OCI-LY3 (cell line): ENCODE measurements around the gene DMAC2.

Experiments used
- H2AFZ ChIP-seq: fragments of 200-600, 300-600 bp; shearing (Covaris generic); 2 replicates; pipeline ENCODE4 v1.6.0; 2014; ENCODE audit warnings: antibody characterized with exemption, low read depth, low read length
- H3K27ac ChIP-seq: fragments of 200-600, 300-600 bp; sonication (generic); 2 replicates; pipeline ENCODE4 v1.5.1; 2014; ENCODE audit warnings: mild to moderate bottlenecking, low read length, moderate library complexity, mixed read lengths
- H3K27me3 ChIP-seq: fragments of 200-600, 300-600 bp; sonication (generic); 2 replicates; pipeline ENCODE4 v1.6.1; 2014; ENCODE audit warnings: low read depth, low read length, mixed read lengths
- H3K36me3 ChIP-seq: fragments of 200-600, 300-600 bp; sonication (generic); replicated peaks from 2 replicates; pipeline ENCODE3; 2014; ENCODE audit warnings: low read depth, low read length, mixed read lengths
- H3K4me1 ChIP-seq: fragments of 300-600, 200-600 bp; sonication (generic); 2 replicates; pipeline ENCODE4 v1.6.1; 2014; ENCODE audit warnings: low read length, mixed read lengths
- H3K4me2 ChIP-seq: fragments of 200-600, 300-600 bp; sonication (generic); 2 replicates; pipeline ENCODE4 v1.6.1; 2014; ENCODE audit warnings: low read length, mixed read lengths
- H3K4me3 ChIP-seq: fragments of 300-600, 200-600 bp; sonication (generic); 2 replicates; pipeline ENCODE4 v1.5.1; 2014; ENCODE audit warnings: antibody characterized with exemption, mild to moderate bottlenecking, low read length, moderate library complexity
- H3K79me2 ChIP-seq: fragments of 300-600, 200-600 bp; shearing (Covaris generic); 2 replicates; pipeline ENCODE4 v1.6.1; 2014; ENCODE audit warnings: mild to moderate bottlenecking, low read length, mixed read lengths
- H3K9ac ChIP-seq: fragments of 300-600, 200-600 bp; shearing (Covaris generic); 2 replicates; pipeline ENCODE4 v1.6.0; 2014; ENCODE audit warnings: mild to moderate bottlenecking, low read length, moderate library complexity
- H3K9me3 ChIP-seq: fragments of 200-600, 300-600 bp; shearing (Covaris generic); 2 replicates; pipeline ENCODE4 v1.6.1; 2014; ENCODE audit warnings: low read length, mixed read lengths; ENCODE audit not compliant: insufficient read depth
- H4K20me1 ChIP-seq: fragments of 200-600, 300-600 bp; sonication (generic); 2 replicates; pipeline ENCODE4 v1.6.1; 2016; ENCODE audit warnings: low read length, mixed read lengths; ENCODE audit not compliant: insufficient read depth
- CTCF ChIP-seq: fragments of 200-600, 300-600 bp; sonication (generic); IDR thresholded peaks from 2 replicates; pipeline ENCODE4 v1.5.1; 2014; ENCODE audit warnings: antibody characterized with exemption, low read length, low read depth
- EZH2phosphoT487 ChIP-seq: fragments of 200-600 bp; shearing (Covaris generic); IDR thresholded peaks from 2 replicates; pipeline ENCODE4 v1.6.1; 2018; ENCODE audit warnings: antibody characterized with exemption, mixed run types, low read depth

The DMAC2 gene

DNA sequence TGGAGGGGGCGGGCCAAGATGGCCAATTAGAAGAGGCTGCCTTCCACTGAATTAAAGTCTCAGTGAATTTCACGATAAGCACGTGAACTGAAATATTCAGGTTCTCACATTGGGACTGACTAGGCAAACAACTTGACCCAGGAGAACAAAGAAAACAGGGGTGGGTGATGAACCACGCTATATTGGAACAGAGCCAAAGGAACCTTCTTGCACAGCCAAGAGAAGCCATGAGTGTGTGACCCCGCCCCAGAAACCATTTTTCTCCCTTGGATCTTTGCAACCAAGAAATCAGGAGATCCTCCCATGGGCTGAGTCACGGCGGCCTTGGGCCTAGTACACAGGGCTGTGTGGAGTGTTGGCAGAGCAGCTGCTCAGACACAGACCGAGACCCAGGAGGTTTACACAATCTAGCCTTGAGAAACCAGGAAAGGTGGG, 40.1 kb upstream of the DMAC2 start:
- TF ChIP-seq CTCF, result no peak
- no peak for TF ChIP-seq EZH2phosphoT487
- H3K9ac ChIP-seq, result no peak overlapping the region
- no peaks in the 10 kb centered on the region for H3K36me3 ChIP-seq
- H3K4me3 ChIP-seq, result no peak overlapping the region
- H3K27me3 ChIP-seq, result peaks cover 21% of the 10 kb centered on the region
- no peaks in the 10 kb centered on the region for H3K79me2 ChIP-seq
- H4K20me1 ChIP-seq, result no peaks in the 10 kb centered on the region
- no peak overlapping the region for H3K27ac ChIP-seq
- H3K4me1 ChIP-seq, result peaks cover 13% of the 10 kb centered on the region
- H2AFZ ChIP-seq, result no peak overlapping the region
- H3K4me2 ChIP-seq, result no peak overlapping the region
- H3K9me3 ChIP-seq, result no peaks in the 10 kb centered on the region

DNA sequence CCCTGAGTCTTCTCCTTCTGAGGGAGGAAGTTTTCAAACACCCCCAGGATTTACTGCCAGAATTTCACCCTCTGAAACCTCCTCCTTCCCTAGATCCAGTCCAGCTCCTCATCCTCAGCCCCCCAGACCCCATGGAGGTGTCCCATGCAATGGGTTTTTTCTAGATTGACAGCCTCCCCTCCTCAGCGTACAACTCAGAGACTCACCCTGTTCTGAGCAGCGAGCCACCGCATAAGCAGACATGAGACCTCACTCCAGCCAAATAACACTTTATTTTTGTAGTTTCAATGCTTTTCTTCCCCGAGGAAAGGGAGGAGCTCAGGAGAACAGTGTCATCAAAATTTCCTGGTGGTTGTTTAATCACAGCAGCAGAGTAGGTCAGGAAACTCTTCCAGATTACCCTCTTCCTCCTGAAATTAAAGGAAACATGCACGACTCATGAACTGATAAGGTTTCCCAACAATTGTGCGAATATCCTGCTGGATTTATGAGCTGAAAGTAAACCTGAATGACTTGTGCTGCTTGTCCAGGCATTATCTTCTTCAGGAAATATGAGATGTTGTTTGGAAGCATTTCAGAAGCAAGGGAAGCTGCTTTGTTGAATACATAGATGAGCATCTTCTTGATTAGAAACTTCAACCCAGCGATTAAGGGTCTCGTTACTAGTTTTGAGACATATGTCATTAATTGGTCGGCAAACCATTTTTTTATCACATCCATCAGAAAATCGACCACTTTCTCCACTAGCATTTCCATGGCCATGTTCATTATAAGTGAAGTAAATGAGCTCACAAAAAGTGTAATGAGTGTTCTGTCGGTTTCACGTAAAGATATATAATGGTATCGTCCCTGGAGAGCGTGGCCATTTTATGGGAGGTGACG, 39.4 kb upstream of the DMAC2 start:
- H3K9me3 ChIP-seq, result no peaks in the 10 kb centered on the region
- peaks cover 13% of the 10 kb centered on the region for H3K4me1 ChIP-seq
- no peaks in the 10 kb centered on the region for H4K20me1 ChIP-seq
- H3K4me3 ChIP-seq, result no peak overlapping the region
- H3K36me3 ChIP-seq, result no peaks in the 10 kb centered on the region
- H3K27ac ChIP-seq, result no peak overlapping the region
- H3K4me2 ChIP-seq, result no peak overlapping the region
- H3K27me3 ChIP-seq, result peaks cover 21% of the 10 kb centered on the region
- H3K9ac ChIP-seq, result no peak overlapping the region
- no peak for TF ChIP-seq CTCF
- TF ChIP-seq EZH2phosphoT487, result no peak
- H3K79me2 ChIP-seq, result no peaks in the 10 kb centered on the region
- no peak overlapping the region for H2AFZ ChIP-seq

- no peak overlapping the region for H3K4me2 ChIP-seq
- no peak overlapping the region for H3K27ac ChIP-seq
- no peak overlapping the region for H3K4me3 ChIP-seq
- 0 out of 2 replicates have a peak, but pooled peaks cover under 1% of the 10 kb centered on the region for H3K9me3 ChIP-seq
- H3K4me1 ChIP-seq, result peaks cover 13% of the 10 kb centered on the region
- no peaks in the 10 kb centered on the region for H3K36me3 ChIP-seq
- no peaks in the 10 kb centered on the region for H4K20me1 ChIP-seq
- H2AFZ ChIP-seq, result no peak overlapping the region
- H3K27me3 ChIP-seq, result peaks cover 31% of the 10 kb centered on the region
- H3K9ac ChIP-seq, result no peak overlapping the region
- no peaks in the 10 kb centered on the region for H3K79me2 ChIP-seq
- peak; percentile 10; the same call in 1 of the 2 replicates for TF ChIP-seq CTCF
- no peak for TF ChIP-seq EZH2phosphoT487
Observed at GRCh38 chr19:41478171-41478570, 38.5 kb upstream of the DMAC2 start.

DNA sequence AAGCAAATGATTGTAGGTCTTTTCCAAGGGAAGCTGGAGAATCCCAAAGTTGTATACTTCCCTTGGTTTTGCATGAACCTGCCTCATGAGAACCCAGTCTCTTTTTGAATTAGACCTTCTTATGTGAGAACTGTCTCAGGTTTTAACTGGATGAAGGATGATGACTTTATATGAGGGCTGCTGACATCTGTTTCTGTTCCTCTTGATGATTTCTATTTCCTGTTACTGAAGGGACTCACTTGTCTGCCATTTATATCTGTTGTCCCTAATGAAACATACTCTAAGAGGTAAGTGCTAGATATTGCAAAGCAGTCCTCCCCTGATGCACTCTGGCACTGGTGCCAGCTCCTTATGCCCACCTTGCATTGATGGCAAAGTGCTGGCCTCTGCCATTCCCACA, 36.9 kb upstream of the DMAC2 start:
- Histone ChIP-seq H3K4me1 (peaks cover 13% of the 10 kb centered on the region), H3K27ac (peak overlapping the region; percentile 46), H3K9me3 (peaks cover 5% of the 10 kb centered on the region; the same call in 1 of the 2 replicates), H3K4me2 (peak overlapping the region; percentile 47), H3K4me3 (no peak overlapping the region), H3K36me3 (no peaks in the 10 kb centered on the region), H3K79me2 (no peaks in the 10 kb centered on the region), H3K9ac (no peak overlapping the region), H4K20me1 (no peaks in the 10 kb centered on the region), H2AFZ (peak overlapping the region; percentile 41; the same call in 1 of the 2 replicates), H3K27me3 (peaks cover 33% of the 10 kb centered on the region; the same call in 1 of the 2 replicates)
- no peak for TF ChIP-seq CTCF
- TF ChIP-seq EZH2phosphoT487, result no peak
